A673 (cell line): ENCODE data around the gene FAM124A. TPM values are rescaled to one million over a fixed set of nuclear protein-coding genes. Genes with fewer than 3 reads are reported as not detected.

Experiments used
- BruUV-seq: library from RNA; stranded (reverse); fragments of 400-500 nt; replicated peaks from 2 replicates; lab custom pipeline; 2021; lab: Mats Ljungman, UMichigan
- CTCF ChIA-PET: fragments of 300-600 bp; sonication (Branson Sonifier 250); formaldehyde crosslinking; loops from one replicate; lab custom pipeline; 2022; ENCODE audit warnings: antibody characterized with exemption; lab: Charles Lee
- POLR2A ChIA-PET: fragments of 300-600 bp; sonication (Branson Sonifier 250); formaldehyde crosslinking; loops from one replicate; lab custom pipeline; 2022; ENCODE audit warnings: antibody characterized with exemption; ENCODE audit not compliant: low non-redundant PET; lab: Charles Lee
- DNase-seq: peaks from one replicate; pipeline ENCODE4 v3.0.0-alpha.2; 2015; ENCODE audit warnings: low spot score
- H3K27ac ChIP-seq: fragments of 200-600 bp; sonication (generic); 2 replicates; pipeline ENCODE4 v1.5.1; 2016; ENCODE audit warnings: mixed run types, low read depth, mild to moderate bottlenecking, mixed read lengths, antibody characterized with exemption, low read length; ENCODE audit not compliant: poor library complexity, severe bottlenecking
- H3K27me3 ChIP-seq: fragments of 200-600 bp; sonication (generic); replicated peaks from 2 replicates; pipeline ENCODE4 v1.6.1; 2017; ENCODE audit warnings: mixed run types, low read depth, mild to moderate bottlenecking, mixed read lengths, antibody characterized with exemption, low read length; ENCODE audit not compliant: insufficient read depth, poor library complexity
- H3K36me3 ChIP-seq: fragments of 200-600 bp; sonication (generic); 2 replicates; pipeline ENCODE4 v1.6.1; 2016; ENCODE audit warnings: mixed run types, mild to moderate bottlenecking, mixed read lengths, antibody characterized with exemption, low read length; ENCODE audit not compliant: insufficient read depth, poor library complexity, severe bottlenecking
- H3K4me1 ChIP-seq: fragments of 200-600 bp; sonication (generic); 2 replicates; pipeline ENCODE4 v1.6.1; 2017; ENCODE audit warnings: mixed run types, mild to moderate bottlenecking, mixed read lengths, antibody characterized with exemption, low read length; ENCODE audit not compliant: insufficient read depth, poor library complexity, severe bottlenecking
- H3K4me3 ChIP-seq: fragments of 200-600 bp; sonication (generic); 2 replicates; pipeline ENCODE4 v1.5.1; 2016; ENCODE audit warnings: low read depth, mixed run types, mild to moderate bottlenecking, mixed read lengths, low read length; ENCODE audit not compliant: poor library complexity, severe bottlenecking
- H3K9me3 ChIP-seq: fragments of 200-600 bp; sonication (generic); 2 replicates; pipeline ENCODE4 v1.6.1; 2016; ENCODE audit warnings: mixed run types, low read depth, mild to moderate bottlenecking, mixed read lengths, antibody characterized with exemption, low read length; ENCODE audit not compliant: poor library complexity, severe bottlenecking
- CTCF ChIP-seq: fragments of 300-800, 200-600 bp; sonication (generic); conservative IDR thresholded peaks from 2 replicates; pipeline ENCODE4 v1.5.1; 2017; ENCODE audit warnings: low read depth, mild to moderate bottlenecking, antibody characterized with exemption, low read length, moderate library complexity, mixed read lengths
- EZH2 ChIP-seq: fragments of 200-600 bp; sonication (generic); IDR thresholded peaks from 2 replicates; pipeline ENCODE4 v1.6.1; 2017; ENCODE audit warnings: borderline replicate concordance, low read depth, mild to moderate bottlenecking, mixed read lengths, antibody characterized with exemption, low read length; ENCODE audit not compliant: poor library complexity, severe bottlenecking
- intact Hi-C: fragments of 100-400 bp; cut with micrococcal nuclease; formaldehyde crosslinking; loops from one replicate; pipeline ENCODE4 v1.10.0; 2022; ENCODE audit not compliant: unreplicated experiment
- total RNA-seq: library from RNA; stranded (reverse); gene quantifications from 2 replicates; pipeline ENCODE4 v1.2.3, GENCODE V29; 2021

Gene FAM124A
- total RNA-seq, 1 experiment from 2014 or later: 2.1 TPM

- DNase-seq: no peak
- CTCF ChIA-PET: no interaction called here
These were observed 22.6 kb downstream of the FAM124A start for GRCh38 chr13:51244637-51245405.

DNA sequence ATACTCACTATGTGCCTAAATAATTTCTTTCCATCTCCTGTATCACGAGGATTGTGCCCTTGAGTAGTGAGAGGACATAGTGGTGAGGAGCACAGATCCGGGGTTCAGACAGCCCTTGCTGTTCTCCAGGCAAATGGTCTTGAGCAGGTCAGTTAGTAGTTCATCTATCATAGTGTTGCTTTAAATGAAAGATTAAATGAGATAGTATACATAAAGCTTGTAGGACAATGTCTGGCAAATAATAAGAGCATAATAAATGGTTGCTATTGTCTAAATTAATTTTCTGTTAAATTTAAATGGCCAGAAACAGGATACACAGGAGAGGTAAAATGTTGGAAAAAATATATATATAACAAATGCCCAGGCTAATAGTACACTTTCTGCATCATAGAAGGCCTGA is 23.4 kb downstream of the FAM124A start:
- no TSS peak for BruUV-seq
- TF ChIP-seq EZH2: no peak
- no peak for TF ChIP-seq CTCF
- CTCF ChIA-PET: no interaction called here
- POLR2A ChIA-PET: no interaction called here
- no peak for DNase-seq
- Histone ChIP-seq H3K36me3 (no peaks in the 10 kb centered on the region), H3K27me3 (no peaks in the 10 kb centered on the region), H3K9me3 (no peaks in the 10 kb centered on the region), H3K4me3 (no peak overlapping the region), H3K27ac (no peak overlapping the region), H3K4me1 (peaks cover 11% of the 10 kb centered on the region)
- intact Hi-C loops: no loop called here

More at GRCh38 chr13:51244637-51245405, 22.6 kb downstream of the FAM124A start:
- intact Hi-C loops: no loop called here
- H3K4me1 ChIP-seq: peaks cover 11% of the 10 kb centered on the region
- no peaks in the 10 kb centered on the region for H3K27me3 ChIP-seq
- BruUV-seq: no TSS peak
- POLR2A ChIA-PET: no interaction called here
- no peaks in the 10 kb centered on the region for H3K36me3 ChIP-seq
- H3K4me3 ChIP-seq: no peak overlapping the region
- H3K9me3 ChIP-seq: no peaks in the 10 kb centered on the region
- TF ChIP-seq CTCF (no peak), EZH2 (no peak)
- no peak overlapping the region for H3K27ac ChIP-seq

DNA sequence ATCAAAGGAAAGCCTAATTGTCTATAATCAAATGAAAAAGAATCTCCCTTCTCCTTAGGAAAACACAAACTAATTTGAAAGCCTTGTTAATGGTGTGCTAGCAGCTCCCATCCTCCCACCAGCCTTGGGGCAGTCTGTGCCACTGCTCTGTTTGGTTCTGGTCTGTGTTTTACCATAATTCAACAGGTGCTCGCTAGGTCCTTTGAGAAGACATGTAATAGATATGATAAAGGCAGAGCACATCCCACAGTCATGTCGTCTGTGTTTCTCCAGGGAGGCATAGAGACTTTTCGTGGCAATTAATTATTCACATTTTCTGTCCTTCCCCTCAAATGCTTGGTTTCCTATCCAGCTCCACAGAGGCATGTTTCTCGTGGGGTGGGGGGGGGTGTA is 23.8 kb downstream of the FAM124A start:
- TF ChIP-seq CTCF: no peak
- no peak for TF ChIP-seq EZH2
- H3K27ac ChIP-seq: no peak overlapping the region

More for the DNA sequence above, 23.8 kb downstream of the FAM124A start:
- POLR2A ChIA-PET: no interaction called here
- CTCF ChIA-PET: no interaction called here
- no peaks in the 10 kb centered on the region for H3K27me3 ChIP-seq
- H3K36me3 ChIP-seq: no peaks in the 10 kb centered on the region
- no peaks in the 10 kb centered on the region for H3K9me3 ChIP-seq
- H3K4me3 ChIP-seq: no peak overlapping the region
- H3K4me1 ChIP-seq: peaks cover 11% of the 10 kb centered on the region
- no peak for DNase-seq
- no TSS peak for BruUV-seq
- intact Hi-C loops: no loop called here
